ENCODE measurements around the gene C2.
"Not testable (repeated sequence)": the region's sequence is repeated elsewhere in the genome, so short reads cannot be mapped to it uniquely, and the experiment has no call there.

GRCh38 chr6:31932137-31932536 lies 4.6 kb downstream of the C2 start:
- TF ChIP-seq, protein P1, sequence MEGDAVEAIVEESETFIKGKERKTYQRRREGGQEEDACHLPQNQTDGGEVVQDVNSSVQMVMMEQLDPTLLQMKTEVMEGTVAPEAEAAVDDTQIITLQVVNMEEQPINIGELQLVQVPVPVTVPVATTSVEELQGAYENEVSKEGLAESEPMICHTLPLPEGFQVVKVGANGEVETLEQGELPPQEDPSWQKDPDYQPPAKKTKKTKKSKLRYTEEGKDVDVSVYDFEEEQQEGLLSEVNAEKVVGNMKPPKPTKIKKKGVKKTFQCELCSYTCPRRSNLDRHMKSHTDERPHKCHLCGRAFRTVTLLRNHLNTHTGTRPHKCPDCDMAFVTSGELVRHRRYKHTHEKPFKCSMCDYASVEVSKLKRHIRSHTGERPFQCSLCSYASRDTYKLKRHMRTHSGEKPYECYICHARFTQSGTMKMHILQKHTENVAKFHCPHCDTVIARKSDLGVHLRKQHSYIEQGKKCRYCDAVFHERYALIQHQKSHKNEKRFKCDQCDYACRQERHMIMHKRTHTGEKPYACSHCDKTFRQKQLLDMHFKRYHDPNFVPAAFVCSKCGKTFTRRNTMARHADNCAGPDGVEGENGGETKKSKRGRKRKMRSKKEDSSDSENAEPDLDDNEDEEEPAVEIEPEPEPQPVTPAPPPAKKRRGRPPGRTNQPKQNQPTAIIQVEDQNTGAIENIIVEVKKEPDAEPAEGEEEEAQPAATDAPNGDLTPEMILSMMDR (IDR thresholded peaks at IDR 0.05) = not testable (repeated sequence)
- not testable (repeated sequence) for TF ChIP-seq POLR2A (IDR thresholded peaks at IDR 0.05)

Data from adrenal gland (tissue), 5 donors.